ENCODE measurements around the gene NBAS. TPM values are rescaled to one million over a fixed set of nuclear protein-coding genes. Genes with fewer than 3 reads are reported as not detected.

NBAS gene
- total RNA-seq, 1 experiment from 2014 or later, result 32.5 TPM

- no peak overlapping the region for H2BK120ac ChIP-seq (ENCODE audit: low read depth, low read length, poor library complexity, severe bottlenecking)
- no peak overlapping the region for H3K23ac ChIP-seq (ENCODE audit: insufficient read length, low read depth, low read length)
- H3K4me1 ChIP-seq (ENCODE audit: insufficient read depth, low read length), result peaks cover 4% of the 10 kb centered on the region; the same call in 1 of the 2 replicates
- H3T11ph ChIP-seq (ENCODE audit: low read length), result no peak overlapping the region
- H3K27ac ChIP-seq (ENCODE audit: insufficient read length, low read depth, low read length), result no peak overlapping the region
- H4K8ac ChIP-seq (replicated peaks; ENCODE audit: insufficient read length, low read depth, low read length), result no peak overlapping the region
- no peaks in the 10 kb centered on the region; a peak in 2 of 7 replicates for H3K36me3 Mint-ChIP-seq (ENCODE audit: insufficient read depth in 1 of 3, low read depth in 3 of 3)
- no CpG with 5 or more reads among the region's 6 CpGs for WGBS (ENCODE audit: extremely low coverage, insufficient read length, low lambda C conversion rate)
- no peaks in the 10 kb centered on the region for H3K79me2 ChIP-seq (ENCODE audit: insufficient read depth, low read length)
- no peak overlapping the region for H2BK15ac ChIP-seq (ENCODE audit: low read depth, low read length)
- no peak overlapping the region for H3K4ac ChIP-seq (ENCODE audit: low read depth, low read length)
- H2BK20ac ChIP-seq (ENCODE audit: low read depth, low read length, poor library complexity, severe bottlenecking), result no peak overlapping the region
- H3K9me3 ChIP-seq (ENCODE audit: control insufficient read depth, low read depth, low read length), result no peaks in the 10 kb centered on the region
- H4K5ac ChIP-seq (ENCODE audit: insufficient read length, low read depth, low read length), result no peak overlapping the region
- DNase-seq, result no peak
- no peak overlapping the region for H3K27ac Mint-ChIP-seq
- no peak overlapping the region for H3K4me2 ChIP-seq (ENCODE audit: insufficient read depth, insufficient read length, low read length)
- H3K56ac ChIP-seq (ENCODE audit: insufficient read length, low read depth, low read length), result no peak overlapping the region
- H3K27me3 ChIP-seq (ENCODE audit: insufficient read depth, low read length), result no peaks in the 10 kb centered on the region
- no peak for TF ChIP-seq CTCF (conservative IDR thresholded peaks at IDR 0.05)
- no peak overlapping the region for H2AK5ac ChIP-seq (ENCODE audit: insufficient read length, low read length)
- no peaks in the 10 kb centered on the region for H3K27me3 Mint-ChIP-seq (ENCODE audit: low read depth)
- H3K23me2 ChIP-seq (ENCODE audit: insufficient read length, low read depth, low read length, poor library complexity, severe bottlenecking), result no peaks in the 10 kb centered on the region
- no peak overlapping the region for H2BK5ac ChIP-seq (ENCODE audit: insufficient read length, low read length)
- no peak overlapping the region for H3K14ac ChIP-seq (ENCODE audit: insufficient read depth, low read length)
- H2AFZ ChIP-seq (ENCODE audit: low read length), result no peak overlapping the region
- H3K4me3 Mint-ChIP-seq, result no peak overlapping the region
- H3K9me3 Mint-ChIP-seq, result no peaks in the 10 kb centered on the region; a peak in 1 of 5 replicates
- H3K79me1 ChIP-seq (ENCODE audit: insufficient read depth, low read depth, low read length, poor library complexity, severe bottlenecking), result no peaks in the 10 kb centered on the region
- peaks cover 11 to 17% of the 10 kb centered on the region in 2 experiments for H3K4me1 Mint-ChIP-seq
- H4K20me1 ChIP-seq (ENCODE audit: control insufficient read depth, insufficient read depth, insufficient read length), result no peaks in the 10 kb centered on the region
- H3K9ac ChIP-seq (ENCODE audit: extremely low read depth, insufficient read length, low read length), result no peak overlapping the region
- no peak overlapping the region for H3K18ac ChIP-seq (ENCODE audit: insufficient read length, low read depth, low read length)
- no peak overlapping the region for H2BK12ac ChIP-seq (ENCODE audit: insufficient read length, low read depth, low read length)
- H4K91ac ChIP-seq (ENCODE audit: insufficient read length, low read depth, low read length), result no peak overlapping the region
Measured at GRCh38 chr2:15168116-15168515, 393.0 kb downstream of the NBAS start.
